ENCODE data around the gene ACAP1.

- TF ChIP-seq CEBPB (IDR thresholded peaks at IDR 0.05) (no peak), NFIC (IDR thresholded peaks at IDR 0.05) (no peak), USF1 (IDR thresholded peaks at IDR 0.05) (no peak), EGR1 (IDR thresholded peaks at IDR 0.05) (no peak), CREB1 (IDR thresholded peaks at IDR 0.05; ENCODE audit: low read depth) (no peak), FOXM1 (IDR thresholded peaks at IDR 0.05; ENCODE audit: borderline replicate concordance, low read depth) (no peak), TAF1 (IDR thresholded peaks at IDR 0.05; ENCODE audit: low read depth) (no peak), EP300 (IDR thresholded peaks at IDR 0.05; ENCODE audit: borderline replicate concordance) (no peak)
- TF ChIP-seq, protein P1, sequence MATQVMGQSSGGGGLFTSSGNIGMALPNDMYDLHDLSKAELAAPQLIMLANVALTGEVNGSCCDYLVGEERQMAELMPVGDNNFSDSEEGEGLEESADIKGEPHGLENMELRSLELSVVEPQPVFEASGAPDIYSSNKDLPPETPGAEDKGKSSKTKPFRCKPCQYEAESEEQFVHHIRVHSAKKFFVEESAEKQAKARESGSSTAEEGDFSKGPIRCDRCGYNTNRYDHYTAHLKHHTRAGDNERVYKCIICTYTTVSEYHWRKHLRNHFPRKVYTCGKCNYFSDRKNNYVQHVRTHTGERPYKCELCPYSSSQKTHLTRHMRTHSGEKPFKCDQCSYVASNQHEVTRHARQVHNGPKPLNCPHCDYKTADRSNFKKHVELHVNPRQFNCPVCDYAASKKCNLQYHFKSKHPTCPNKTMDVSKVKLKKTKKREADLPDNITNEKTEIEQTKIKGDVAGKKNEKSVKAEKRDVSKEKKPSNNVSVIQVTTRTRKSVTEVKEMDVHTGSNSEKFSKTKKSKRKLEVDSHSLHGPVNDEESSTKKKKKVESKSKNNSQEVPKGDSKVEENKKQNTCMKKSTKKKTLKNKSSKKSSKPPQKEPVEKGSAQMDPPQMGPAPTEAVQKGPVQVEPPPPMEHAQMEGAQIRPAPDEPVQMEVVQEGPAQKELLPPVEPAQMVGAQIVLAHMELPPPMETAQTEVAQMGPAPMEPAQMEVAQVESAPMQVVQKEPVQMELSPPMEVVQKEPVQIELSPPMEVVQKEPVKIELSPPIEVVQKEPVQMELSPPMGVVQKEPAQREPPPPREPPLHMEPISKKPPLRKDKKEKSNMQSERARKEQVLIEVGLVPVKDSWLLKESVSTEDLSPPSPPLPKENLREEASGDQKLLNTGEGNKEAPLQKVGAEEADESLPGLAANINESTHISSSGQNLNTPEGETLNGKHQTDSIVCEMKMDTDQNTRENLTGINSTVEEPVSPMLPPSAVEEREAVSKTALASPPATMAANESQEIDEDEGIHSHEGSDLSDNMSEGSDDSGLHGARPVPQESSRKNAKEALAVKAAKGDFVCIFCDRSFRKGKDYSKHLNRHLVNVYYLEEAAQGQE (IDR thresholded peaks at IDR 0.05; ENCODE audit: low read depth): no peak
- TF ChIP-seq, protein P2, sequence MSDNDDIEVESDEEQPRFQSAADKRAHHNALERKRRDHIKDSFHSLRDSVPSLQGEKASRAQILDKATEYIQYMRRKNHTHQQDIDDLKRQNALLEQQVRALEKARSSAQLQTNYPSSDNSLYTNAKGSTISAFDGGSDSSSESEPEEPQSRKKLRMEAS (IDR thresholded peaks at IDR 0.05): no peak
Measured at GRCh38 chr17:7346761-7347614, 10.7 kb downstream of the ACAP1 start.
